GM15510 (cell line): Measurements from ENCODE around the gene COX20.

Source experiments
- POLR2A ChIP-seq: IDR thresholded peaks from 3 replicates; pipeline ENCODE4 v1.6.1; 2011; ENCODE audit warnings: borderline replicate concordance; ENCODE audit not compliant: insufficient read length; ENCODE audit errors: extremely low read depth

The COX20 gene

DNA sequence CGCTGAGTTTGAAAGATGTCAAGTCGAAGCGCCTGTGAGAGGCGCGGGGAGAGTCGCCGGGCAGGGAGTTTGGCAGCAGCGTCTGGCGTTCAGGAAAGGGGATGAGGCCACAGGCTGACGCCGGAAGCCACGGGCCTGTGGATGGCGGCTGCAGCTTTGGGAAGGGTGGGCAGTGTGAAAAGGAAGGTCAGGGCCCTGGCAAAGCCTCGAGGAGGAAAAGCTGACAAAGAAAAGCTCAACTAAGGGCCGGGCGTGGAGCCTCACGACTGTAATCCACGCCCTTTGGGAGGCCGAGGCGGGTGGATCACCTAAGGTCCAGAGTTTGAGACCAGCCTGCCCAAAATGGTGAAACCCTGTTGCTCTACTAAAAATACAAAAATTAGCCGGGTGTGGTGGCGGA lies 25.2 kb upstream of the COX20 start:
- TF ChIP-seq POLR2A: no peak

DNA sequence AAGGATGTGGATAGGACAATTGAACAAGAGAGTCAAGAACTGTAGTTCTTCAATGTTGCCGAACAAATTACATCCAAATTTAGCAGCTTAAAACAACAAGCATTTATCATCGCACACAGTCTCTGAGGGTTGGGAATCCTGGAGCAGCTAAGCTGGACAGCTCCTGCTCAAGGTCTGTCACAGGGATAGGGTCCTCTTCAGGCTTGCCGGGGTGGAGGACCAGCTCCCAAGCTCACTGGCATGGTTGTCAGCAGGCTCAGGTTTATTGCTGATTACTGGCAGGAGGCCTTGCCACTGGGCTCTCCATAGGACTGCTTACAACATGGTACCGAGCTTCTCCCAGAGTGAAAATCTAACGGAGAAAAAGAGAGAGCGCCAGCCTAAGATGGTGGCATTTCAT lies 22.1 kb upstream of the COX20 start:
- TF ChIP-seq POLR2A: no peak

DNA sequence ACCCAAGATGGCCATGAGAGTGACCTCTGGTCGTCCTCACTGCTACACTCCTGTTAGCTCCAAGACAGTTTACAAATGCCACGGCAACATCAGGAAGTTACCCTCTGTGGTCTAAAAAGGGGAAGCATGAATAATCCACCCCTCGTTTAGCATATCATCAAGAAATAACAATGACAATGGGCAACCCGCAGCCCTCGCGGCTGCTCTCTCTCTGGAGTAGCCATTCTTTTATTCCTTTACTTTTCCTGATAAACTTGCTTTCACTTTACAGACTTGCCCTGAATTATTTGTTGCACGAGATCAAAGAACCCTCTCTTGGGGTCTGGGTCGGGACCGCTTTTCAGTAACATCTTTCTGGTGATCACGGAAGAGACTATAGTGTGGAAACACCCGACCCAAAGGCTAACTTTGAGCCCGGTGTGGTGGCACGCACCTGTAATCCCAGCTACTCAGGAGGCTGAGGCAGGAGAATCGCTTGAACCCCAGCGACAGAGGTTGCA lies 19.8 kb upstream of the COX20 start:
- TF ChIP-seq POLR2A: no peak

GRCh38 chr1:244817415-244817894 lies 18.0 kb upstream of the COX20 start:
- no peak for TF ChIP-seq POLR2A

DNA sequence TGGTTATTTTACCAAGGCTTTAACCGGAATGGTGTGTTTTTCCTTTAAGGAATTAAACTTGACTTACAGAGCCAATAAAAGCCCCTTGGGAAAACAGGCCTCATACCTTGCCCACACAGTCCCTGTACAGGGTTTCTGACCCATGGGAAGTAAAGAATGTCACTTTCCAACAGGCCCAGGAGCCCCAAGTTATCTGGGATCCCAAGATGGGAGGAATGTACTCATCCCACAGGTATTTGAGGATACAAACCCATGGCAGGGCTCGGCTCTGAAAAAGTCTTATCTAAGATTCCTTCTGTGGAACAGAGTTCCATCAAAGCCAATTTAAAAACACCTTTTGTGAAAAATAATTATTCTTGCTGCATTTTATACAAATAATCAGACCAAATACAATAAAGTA lies 15.3 kb upstream of the COX20 start:
- TF ChIP-seq POLR2A: no peak

DNA sequence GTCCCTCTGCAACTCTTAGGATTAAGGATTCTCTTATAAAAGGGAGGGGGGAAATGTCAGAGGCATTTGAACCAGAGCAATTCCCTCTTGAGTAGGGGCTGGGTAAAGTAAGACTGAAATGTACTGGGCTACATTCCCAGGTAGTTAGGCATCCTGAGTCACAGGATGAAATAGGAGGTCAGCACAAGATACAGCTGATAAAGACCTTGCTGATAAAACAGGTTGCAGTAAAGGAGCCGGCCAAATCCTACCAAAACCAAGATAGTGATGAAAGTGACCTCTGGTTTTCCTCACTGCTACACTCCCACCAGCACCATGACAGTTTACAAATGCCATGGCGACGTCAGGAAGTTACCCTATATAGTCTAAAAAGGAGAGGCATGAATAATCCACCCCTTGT lies 14.3 kb upstream of the COX20 start:
- no peak for TF ChIP-seq POLR2A

DNA sequence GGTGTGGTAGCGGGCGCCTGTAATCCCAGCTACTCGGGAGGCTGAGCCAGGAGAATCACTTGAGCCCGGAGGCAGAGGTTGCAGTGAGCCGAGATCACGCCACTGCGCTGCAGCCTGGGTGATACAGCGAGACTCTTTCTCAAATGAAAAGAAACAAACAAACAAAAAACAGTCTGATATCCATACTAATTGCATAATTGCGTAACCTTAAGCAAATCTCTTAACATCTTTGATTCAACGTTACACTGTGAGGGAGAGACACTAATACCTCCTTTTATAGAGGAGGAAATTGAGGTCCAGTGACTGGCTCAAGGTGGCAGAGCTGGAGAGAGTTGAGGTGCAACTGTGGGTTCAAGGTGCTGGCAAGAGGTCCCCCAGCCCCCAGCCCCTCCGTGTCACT lies 12.6 kb upstream of the COX20 start:
- no peak for TF ChIP-seq POLR2A

DNA sequence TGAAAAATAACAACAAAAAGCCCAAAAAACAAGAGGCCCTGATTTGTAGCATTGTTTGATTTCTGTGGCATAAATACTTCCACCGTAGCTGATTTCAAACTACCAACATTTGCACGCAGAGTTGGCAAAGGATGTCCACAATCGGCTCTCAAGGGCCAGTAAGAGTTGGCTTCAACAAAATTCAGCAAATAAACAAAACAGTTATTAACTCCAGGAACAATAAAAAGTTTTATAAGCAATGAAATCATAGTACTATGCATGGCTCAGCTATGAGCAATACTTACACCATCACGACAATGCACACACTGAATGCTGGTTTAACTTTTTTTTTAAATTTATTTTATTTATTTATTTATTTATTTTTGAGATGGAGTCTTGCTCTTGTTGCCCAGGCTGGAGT lies 8.7 kb upstream of the COX20 start:
- TF ChIP-seq POLR2A: no peak

GRCh38 chr1:244830639-244831038 lies 4.8 kb upstream of the COX20 start:
- TF ChIP-seq POLR2A: no peak

GRCh38 chr1:244833734-244834542 lies 1.5 kb upstream of the COX20 start:
- no peak for TF ChIP-seq POLR2A

- TF ChIP-seq POLR2A: peak; percentile 36
Observed at GRCh38 chr1:244834543-244835275, 749 bp upstream of the COX20 start.

- TF ChIP-seq POLR2A: no peak
Observed at GRCh38 chr1:244836135-244836521, 670 bp downstream of the COX20 start.

DNA sequence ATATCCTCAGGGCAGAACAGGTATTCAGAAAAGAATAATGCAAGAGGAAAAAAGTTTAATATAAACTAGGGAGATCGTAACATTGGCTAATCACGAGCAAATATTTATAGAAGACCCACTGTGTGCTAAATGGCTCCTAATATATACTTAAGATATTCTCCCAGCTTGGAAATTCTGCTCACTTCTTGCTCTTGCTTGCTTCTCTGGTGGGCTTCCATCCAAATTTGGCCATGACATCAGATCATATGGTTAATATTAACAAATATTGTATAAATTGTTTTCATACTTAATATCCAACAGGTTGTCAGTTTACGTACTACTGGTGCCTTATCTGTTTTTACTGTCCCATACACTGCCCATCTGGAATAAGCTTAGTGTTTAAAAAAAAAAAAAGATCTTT lies 1.1 kb downstream of the COX20 start:
- TF ChIP-seq POLR2A: no peak

GRCh38 chr1:244837597-244838258 lies 2.3 kb downstream of the COX20 start:
- no peak for TF ChIP-seq POLR2A

- no peak for TF ChIP-seq POLR2A
Observed at GRCh38 chr1:244839656-244840055, 4.2 kb downstream of the COX20 start.
